Lower lobe of right lung (tissue), 2 donors: ENCODE results near the gene LASP1. TPM values are rescaled to one million over a fixed set of nuclear protein-coding genes. Genes with fewer than 3 reads are reported as not detected.
A peak's percentile ranks its signal among the peaks of the same experiment; 100 is the strongest.

Experiments
- ATAC-seq, 2 donors: fragments of 200-7000 bp; cut with Tn5 transposase; one replicate each; pipeline ENCODE4 v1.9.1; 2020 to 2022; ENCODE audit warnings: mild to moderate bottlenecking in 2 of 2, moderate library complexity in 2 of 2
- DNase-seq: peaks from one replicate; pipeline ENCODE4 v3.0.0-alpha.2; 2020
- H3K27ac ChIP-seq: fragments of 200-600 bp; one replicate; pipeline ENCODE4 v1.8.0; 2022
- H3K27me3 ChIP-seq: fragments of 200-600 bp; one replicate; pipeline ENCODE4 v1.8.0; 2022; ENCODE audit warnings: low read depth
- H3K36me3 ChIP-seq: fragments of 200-600 bp; one replicate; pipeline ENCODE4 v1.8.0; 2022; ENCODE audit warnings: mild to moderate bottlenecking
- H3K4me1 ChIP-seq: fragments of 200-600 bp; one replicate; pipeline ENCODE4 v1.8.0; 2022
- H3K4me3 ChIP-seq: fragments of 200-600 bp; one replicate; pipeline ENCODE4 v1.8.0; 2022; ENCODE audit warnings: mild to moderate bottlenecking
- H3K9me3 ChIP-seq: fragments of 200-600 bp; one replicate; pipeline ENCODE4 v1.8.0; 2022
- CTCF ChIP-seq: fragments of 200-600 bp; IDR thresholded peaks from one replicate; pipeline ENCODE4 v1.8.0; 2022; ENCODE audit warnings: antibody characterized with exemption, mild to moderate bottlenecking
- intact Hi-C: fragments of 100-400 bp; cut with DNase I; formaldehyde crosslinking; loops from one replicate; pipeline ENCODE4 v1.11.0; 2022
- total RNA-seq: library from RNA; stranded (reverse); fragmentation: NEBNext Ultra II Directional; extraction: Animal tissue kit (Norgen Biotek cat#: 25700); gene quantifications from one replicate; pipeline ENCODE4 v1.2.1, GENCODE V29; 2021
- donor health status: DM: no; HTN: yes; CAD: no; lungs with severe emphysema.

Gene LASP1
- total RNA-seq, 1 donor from 2014 or later, result 158 TPM

DNA sequence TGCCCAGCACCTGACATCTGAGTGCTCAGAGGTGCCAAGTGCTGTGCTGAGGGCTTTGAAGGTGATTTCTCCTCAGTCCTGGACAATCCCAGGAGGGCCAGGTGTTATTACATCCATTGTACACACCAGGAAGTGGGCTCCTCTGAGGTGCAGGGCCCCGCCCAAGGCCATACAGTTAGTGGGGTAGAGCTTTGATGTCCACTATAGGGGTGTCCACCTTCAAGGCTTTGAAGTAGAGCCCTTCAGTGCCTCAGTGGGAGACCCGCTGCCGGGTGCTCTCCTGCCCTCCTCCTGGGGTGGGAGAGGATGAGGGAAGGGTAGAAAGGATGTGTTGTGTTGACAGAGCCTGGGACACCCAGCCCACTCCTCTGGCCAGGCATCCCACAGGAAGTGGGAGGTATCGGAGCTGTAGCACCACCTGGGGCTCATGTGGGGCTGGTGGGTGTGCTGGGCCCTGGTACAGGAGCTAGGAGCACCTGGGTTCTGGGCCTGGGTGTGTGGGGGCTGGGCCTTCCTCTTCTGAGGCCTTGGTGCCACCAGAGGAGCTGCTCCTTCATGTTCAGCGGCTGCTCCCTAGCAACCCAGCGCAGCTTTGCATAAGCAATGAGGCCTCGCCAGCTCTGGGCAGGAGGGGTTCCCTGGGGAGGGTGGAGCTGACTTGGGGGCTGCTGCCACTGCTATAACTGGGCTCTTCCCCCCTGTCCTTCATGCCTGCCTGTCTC lies 7.4 kb downstream of the LASP1 start:
- DNase-seq (peak; percentile 55), ATAC-seq (no peak)
- no peaks in the 10 kb centered on the region for H3K9me3 ChIP-seq
- peaks cover 96% of the 10 kb centered on the region for H3K4me1 ChIP-seq
- H3K27ac ChIP-seq, result peak overlapping the region; percentile 48
- no peak overlapping the region for H3K4me3 ChIP-seq
- no peak for TF ChIP-seq CTCF
- no peaks in the 10 kb centered on the region for H3K27me3 ChIP-seq
- peaks cover 55% of the 10 kb centered on the region for H3K36me3 ChIP-seq
- intact Hi-C loops, result no loop called here

DNA sequence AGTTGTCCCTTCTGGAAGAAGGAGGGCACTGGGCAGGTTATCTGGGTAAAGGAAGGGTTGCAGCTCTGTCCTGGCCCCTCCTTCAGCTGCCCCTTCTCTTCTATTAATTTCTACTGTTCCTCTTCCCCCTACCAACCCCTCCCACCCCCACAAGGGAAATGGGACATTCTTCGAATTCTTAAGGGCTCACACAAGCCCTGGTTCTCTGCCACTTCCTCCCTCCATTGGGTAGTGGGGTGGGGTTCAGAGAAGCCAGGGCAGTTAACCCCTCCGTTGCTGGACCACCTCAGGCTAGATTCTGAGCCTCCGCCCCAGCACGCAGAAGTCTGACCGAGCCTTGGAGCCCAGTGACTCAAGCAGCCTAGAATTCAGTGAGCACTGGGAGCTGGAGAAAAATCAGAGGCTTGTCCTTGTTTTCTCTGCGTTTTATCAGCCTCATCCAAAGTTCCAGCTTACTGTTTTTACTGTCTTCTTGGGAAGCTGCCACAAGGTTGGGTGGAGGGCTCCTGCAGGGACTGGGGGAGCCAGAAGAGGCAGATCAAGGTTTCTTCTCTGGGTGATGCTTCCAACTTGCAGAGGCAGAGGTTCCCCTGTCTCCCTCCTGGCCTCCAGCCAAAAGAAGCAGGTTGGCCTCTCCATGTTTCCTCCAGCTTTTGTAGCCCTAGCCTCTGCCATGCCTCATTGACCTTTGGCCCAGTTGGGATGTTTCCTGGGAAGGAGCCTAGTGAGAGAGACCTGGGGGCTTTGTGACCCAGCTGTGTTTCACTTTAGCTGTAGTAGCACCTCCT lies 10.2 kb downstream of the LASP1 start:
- intact Hi-C loops, result no loop called here
- H3K9me3 ChIP-seq, result no peaks in the 10 kb centered on the region
- peaks cover 64% of the 10 kb centered on the region for H3K36me3 ChIP-seq
- peak; percentile 67 to 69 for ATAC-seq
- peak overlapping the region; percentile 17 for H3K4me3 ChIP-seq
- no peak for TF ChIP-seq CTCF
- H3K27ac ChIP-seq, result peak overlapping the region; percentile 77
- peaks cover 96% of the 10 kb centered on the region for H3K4me1 ChIP-seq
- no peaks in the 10 kb centered on the region for H3K27me3 ChIP-seq
- no peak for DNase-seq

GRCh38 chr17:38881600-38882191 lies 11.8 kb downstream of the LASP1 start:
- intact Hi-C loops, result no loop called here
- no peak for TF ChIP-seq CTCF
- Histone ChIP-seq H3K4me3 (no peak overlapping the region), H3K4me1 (peaks cover 99% of the 10 kb centered on the region), H3K9me3 (no peaks in the 10 kb centered on the region), H3K27me3 (no peaks in the 10 kb centered on the region), H3K27ac (peak overlapping the region; percentile 77), H3K36me3 (peaks cover 69% of the 10 kb centered on the region)
- DNase-seq, result peak; percentile 73
- peak in 1 of 2 donors; percentile 41 for ATAC-seq

DNA sequence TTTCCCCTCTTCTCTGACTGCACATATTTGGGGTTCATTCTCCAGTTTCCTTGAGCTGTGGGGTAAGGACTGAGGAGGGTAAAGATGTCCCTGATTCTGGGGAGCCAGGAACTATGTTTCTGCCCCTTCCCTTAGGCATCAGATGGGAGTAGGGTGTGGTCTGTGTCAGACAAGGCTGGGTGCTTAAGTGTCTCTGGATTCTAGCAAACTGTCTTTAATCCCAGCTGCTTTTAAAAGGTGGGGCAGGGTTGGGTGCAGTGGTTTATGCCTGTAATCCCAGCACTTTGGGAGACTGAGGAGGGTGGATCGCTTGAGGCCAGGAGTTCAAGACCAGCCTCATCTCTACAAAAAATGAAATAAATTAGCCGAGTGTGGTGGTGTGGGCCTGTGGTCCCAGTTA lies 13.0 kb downstream of the LASP1 start:
- DNase-seq, result no peak
- H3K27ac ChIP-seq, result peak overlapping the region; percentile 77
- H3K4me3 ChIP-seq, result no peak overlapping the region
- ATAC-seq, result no peak
- TF ChIP-seq CTCF, result no peak
- intact Hi-C loops, result no loop called here
- H3K27me3 ChIP-seq, result no peaks in the 10 kb centered on the region
- no peaks in the 10 kb centered on the region for H3K9me3 ChIP-seq
- peaks cover 73% of the 10 kb centered on the region for H3K36me3 ChIP-seq
- peaks cover 97% of the 10 kb centered on the region for H3K4me1 ChIP-seq

- Histone ChIP-seq H3K27ac (peak overlapping the region; percentile 77), H3K27me3 (no peaks in the 10 kb centered on the region), H3K9me3 (no peaks in the 10 kb centered on the region), H3K4me3 (peak overlapping the region; percentile 2), H3K4me1 (peaks cover 94% of the 10 kb centered on the region), H3K36me3 (peaks cover 73% of the 10 kb centered on the region)
- no peak for DNase-seq
- TF ChIP-seq CTCF, result peak; percentile 22
- ATAC-seq, result no peak
- intact Hi-C loops, result no loop called here
These were observed 14.0 kb downstream of the LASP1 start for GRCh38 chr17:38883592-38884526.
